HG03108 (cell line): ENCODE data around the gene NAA60.

Experiments
- ATAC-seq: cut with Tn5 transposase; IDR thresholded peaks from one replicate; pipeline ENCODE4 v1.9.1; 2021; ENCODE audit warnings: moderate library complexity; ENCODE audit not compliant: unreplicated experiment

Gene NAA60

GRCh38 chr16:3536271-3536731, 92.8 kb downstream of the NAA60 start:
- ATAC-seq, result no peak
